NB4 (cell line): ENCODE results near the gene GRAMD2B.

Source experiments
- CTCF ChIP-seq: IDR thresholded peaks from one replicate; pipeline ENCODE4 v1.5.1; 2012; ENCODE audit warnings: low read depth, low read length
- MYC ChIP-seq: IDR thresholded peaks from 2 replicates; pipeline ENCODE4 v1.6.1; 2011; ENCODE audit warnings: low read depth, low read length
- POLR2A ChIP-seq: IDR thresholded peaks from 2 replicates; pipeline ENCODE4 v1.6.1; 2011; ENCODE audit warnings: mild to moderate bottlenecking; ENCODE audit not compliant: insufficient read length; ENCODE audit errors: extremely low read depth

GRCh38 chr5:126461838-126462237 is 38.6 kb downstream of the GRAMD2B start:
- no peak for TF ChIP-seq POLR2A
- TF ChIP-seq CTCF: no peak
- no peak for TF ChIP-seq MYC
